GM18951 (cell line): Measurements from ENCODE around the gene ADIPOR2.

ENCODE experiments used
- POLR2A ChIP-seq: IDR thresholded peaks from 4 replicates; pipeline ENCODE4 v1.6.1; 2011; ENCODE audit warnings: mild to moderate bottlenecking; ENCODE audit not compliant: insufficient read length, insufficient read depth; ENCODE audit errors: extremely low read depth
- in situ Hi-C: fragments of 300-500 bp; cut with MboI; formaldehyde crosslinking; loops from one replicate; pipeline ENCODE4 v1.12.0; 2022; ENCODE audit warnings: low sequenced_read_pairs, mixed read lengths, inconsistent platforms; ENCODE audit not compliant: unreplicated experiment

ADIPOR2 gene

DNA sequence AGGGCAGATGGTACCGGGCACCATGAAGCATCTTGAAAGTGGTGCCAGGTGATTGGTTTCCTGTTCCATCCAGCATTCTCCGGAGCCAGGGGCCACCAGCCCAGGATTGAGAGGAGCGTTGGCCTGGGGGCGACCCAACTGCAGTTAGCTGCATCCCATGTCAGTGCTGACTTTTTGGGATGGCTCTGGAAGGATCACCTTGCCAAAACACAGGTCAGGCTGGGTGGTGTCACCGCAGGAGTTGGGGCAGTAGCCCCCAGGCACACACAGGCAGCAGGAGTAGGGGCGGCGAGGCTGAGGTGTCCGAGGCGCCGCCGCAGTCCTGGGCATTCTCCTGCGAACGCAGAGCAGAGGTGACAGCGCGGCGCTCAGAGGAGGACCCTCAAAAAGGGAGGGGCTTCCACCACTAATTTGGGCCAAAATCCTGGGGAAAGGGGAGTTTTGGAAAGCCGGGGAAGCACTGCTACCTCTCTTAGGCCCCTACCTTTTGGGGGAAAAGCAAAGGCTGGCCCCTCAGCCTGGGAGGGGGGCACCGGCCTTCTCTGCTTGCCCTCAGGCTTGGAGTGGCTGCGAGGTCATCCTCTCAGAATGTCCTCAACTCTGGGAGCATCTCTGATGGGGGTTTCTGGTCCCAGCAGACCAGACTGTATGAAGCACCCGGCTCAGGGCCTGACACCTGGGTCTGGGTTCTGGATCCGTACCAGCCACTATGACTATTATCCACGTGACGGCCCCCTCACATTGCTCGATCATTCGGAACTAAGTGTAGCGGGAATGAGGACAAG is 102.7 kb downstream of the ADIPOR2 start:
- in situ Hi-C loops: loop anchor here (5.0 kb wide), 2 partner anchors 144 to 146 kb away; no protein-coding TSS in a partner anchor
- TF ChIP-seq POLR2A: no peak

DNA sequence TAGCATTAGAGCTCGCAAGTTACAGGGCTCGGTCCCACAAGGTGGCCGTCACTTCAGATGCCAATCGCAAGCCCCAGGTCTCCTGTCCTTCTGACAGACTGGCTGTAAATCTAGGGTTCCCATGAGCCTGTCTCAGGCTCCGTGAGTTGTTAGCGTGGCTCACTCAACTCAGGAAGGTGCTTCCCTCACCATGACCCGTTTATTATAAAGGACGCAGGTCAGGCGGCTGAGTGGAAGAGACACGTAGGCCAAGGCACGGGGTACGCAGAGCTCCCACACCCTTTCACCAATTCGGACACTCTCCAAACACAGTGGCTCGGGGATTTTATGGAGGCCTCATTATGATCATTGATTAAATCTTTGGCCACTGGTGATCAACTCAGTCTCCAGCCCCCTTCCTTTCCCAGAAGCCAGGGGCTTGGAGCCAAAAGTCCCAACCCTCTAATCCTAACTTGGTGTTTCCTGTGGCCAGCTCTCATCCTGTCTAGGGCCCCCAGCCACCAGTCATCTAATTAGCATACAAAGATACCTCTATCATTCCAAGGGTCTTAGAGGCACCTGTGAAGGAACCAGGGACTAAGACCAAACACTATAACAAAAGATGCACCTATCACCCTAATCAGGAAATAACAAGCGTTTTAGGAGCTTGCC is 103.7 kb downstream of the ADIPOR2 start:
- TF ChIP-seq POLR2A: no peak
- in situ Hi-C loops: loop anchor here (5.0 kb wide), 2 partner anchors 143 to 147 kb away; no protein-coding TSS in a partner anchor

DNA sequence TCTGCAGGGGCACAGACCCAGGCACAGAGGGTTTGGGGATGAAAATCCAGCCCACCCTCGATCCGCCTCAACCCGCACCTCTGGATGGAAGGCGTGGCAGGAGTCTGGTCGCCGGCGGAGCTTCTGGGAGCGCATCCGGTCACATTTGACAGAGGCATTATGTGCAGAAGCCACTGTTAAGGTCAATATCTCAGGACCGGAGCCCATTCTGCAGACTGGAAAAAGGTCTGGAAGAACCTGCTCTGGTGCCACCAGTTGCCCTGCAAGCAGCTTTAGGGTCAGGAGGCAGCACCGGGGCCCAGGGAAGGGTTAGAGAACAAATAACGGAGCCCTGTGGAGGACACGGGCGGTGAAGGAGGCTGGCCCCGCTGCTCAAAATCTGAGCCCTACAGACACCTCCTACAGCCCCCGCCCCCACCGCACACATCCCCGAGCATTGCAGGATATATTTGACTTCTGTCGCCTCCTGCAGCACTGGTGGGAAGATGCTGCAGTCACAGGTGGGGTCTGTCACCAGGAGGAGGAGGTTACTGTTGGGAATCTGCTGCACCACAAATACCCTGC is 104.4 kb downstream of the ADIPOR2 start:
- no peak for TF ChIP-seq POLR2A
- in situ Hi-C loops: no loop called here

DNA sequence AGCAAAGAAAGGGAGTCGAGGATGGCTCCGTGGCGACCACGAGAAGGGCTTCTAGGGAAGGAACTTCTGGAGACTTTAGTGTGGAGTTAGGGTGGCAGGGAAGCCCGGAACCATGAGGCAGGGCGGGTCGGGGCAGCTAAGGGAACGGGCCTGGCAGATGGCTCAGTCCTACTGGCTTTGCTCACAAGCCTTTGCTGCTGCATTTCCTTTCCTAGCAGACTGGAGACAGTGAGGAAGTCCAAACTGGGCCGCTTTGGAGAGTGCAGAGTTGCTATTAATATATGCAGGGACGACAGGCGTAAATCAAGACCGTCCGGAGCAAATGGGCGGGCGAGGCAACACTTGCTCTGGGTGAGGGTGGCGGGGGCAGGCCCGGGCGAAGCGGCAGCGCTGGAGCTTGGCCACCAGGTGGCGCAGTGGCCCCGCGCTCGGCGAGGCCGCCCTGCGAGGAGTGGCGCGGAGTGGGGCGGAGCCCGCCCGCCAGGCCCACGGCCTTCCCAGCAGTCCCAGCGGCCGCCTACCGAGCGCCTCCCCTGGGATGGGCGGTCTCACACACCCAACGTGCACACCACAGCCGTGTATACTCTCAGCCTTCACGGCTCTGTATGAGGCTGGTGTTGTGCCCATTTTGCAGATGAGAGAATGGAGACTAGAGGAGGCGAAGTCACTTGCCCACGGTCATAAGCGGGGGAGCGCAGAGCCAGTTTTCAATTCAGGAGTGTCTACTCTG is 105.1 kb downstream of the ADIPOR2 start:
- TF ChIP-seq POLR2A: peak; percentile 91
- in situ Hi-C loops: no loop called here

DNA sequence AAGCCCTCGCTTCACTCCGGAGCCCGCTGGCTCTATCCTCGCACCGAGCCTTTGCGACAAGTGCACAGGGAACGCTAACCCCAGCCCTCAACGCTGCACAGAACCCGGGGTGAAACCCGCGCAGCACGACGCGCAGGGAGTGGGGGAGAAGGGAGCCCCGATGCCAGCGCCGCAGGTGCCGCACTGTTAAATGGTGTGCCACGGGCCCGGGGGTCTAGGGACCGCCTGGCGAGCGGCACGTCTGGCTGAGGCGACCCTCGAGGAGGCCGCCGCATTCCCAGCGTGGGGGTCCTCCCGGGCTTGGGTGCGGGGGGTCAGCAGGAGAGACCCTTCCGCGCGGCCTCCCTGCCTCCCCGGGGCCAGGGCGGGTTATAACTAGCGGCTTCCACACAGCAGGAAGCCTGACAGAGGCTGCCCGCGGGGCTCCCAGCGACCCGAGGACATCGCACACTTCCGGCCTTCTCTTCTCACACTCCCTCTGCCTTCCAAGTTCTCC is 105.7 kb downstream of the ADIPOR2 start:
- TF ChIP-seq POLR2A: no peak
- in situ Hi-C loops: no loop called here

DNA sequence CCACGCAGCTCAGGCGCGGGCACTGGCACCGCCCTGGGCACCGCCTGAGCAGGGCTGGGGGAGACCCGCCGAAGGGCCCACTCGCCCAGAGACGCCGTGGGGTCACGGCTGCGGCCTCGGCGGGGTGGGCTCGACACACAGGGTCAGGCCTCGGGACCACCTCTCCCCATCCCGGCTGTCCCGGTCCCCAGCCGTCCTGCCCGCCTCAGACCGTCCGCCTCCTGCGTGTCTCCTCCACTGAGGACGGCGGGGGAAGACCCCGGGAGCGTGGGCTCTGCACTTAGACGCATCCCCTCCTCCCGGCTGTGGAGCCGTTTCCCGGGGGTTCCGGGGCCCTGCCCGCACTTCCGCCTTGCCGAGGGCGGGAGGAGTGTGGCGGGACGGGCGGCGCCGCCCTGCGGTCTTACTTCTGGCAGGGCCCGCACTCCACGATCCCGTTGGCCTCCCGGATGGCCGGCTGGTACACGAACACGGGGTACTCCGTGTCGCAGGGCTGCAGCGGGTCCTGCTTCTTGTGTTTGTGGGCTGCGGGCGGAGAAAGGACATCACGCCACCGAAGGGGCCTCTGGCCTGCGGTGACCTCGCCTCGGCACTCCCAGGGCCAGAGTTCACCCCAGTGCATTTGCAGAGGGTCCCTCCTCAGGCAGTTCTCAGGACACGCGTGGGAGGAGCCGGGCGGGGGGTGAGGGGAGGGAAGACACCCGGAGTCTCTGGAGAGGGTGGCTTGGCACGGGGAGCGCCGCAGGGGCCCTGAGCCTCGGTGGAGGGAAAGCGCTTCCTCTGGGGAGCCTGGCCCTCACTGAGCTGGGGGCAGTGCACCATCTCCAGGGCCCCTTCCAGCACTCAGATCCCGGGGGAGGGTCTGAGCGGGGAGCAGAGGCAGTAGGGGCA is 106.4 kb downstream of the ADIPOR2 start:
- in situ Hi-C loops: no loop called here
- peak; percentile 64 for TF ChIP-seq POLR2A

DNA sequence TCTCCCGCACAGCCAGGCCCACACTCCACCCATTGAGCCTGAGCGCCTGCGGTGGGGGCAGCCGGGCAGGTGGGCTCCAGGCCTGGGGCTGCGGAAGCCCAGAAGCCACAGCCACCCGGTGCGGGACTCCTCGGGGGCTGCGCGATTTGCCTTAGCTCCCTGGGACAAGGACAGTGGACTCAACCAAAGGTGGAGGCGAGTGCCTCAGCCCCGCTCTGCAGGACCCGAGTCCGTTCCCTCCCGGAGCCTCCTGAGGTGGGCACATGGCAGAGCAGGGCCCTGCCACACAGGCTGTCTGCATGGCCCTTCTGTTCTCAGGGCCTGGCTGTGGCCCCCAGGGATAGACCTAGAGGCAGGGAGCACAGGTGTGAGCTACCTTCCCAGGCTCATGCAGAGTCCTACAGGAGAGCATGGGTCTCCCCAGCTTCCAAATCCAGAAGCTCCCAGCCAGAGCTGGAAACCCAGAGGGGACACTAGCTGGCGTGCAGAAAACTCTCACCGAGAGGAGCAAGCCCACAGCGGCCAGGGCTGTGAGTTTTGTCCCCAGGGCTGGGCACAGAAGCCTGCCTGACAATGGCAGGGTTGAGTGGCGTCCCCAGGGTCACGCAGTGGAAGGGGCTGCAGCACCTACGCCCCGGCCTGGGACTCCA is 107.2 kb downstream of the ADIPOR2 start:
- in situ Hi-C loops: no loop called here
- no peak for TF ChIP-seq POLR2A

DNA sequence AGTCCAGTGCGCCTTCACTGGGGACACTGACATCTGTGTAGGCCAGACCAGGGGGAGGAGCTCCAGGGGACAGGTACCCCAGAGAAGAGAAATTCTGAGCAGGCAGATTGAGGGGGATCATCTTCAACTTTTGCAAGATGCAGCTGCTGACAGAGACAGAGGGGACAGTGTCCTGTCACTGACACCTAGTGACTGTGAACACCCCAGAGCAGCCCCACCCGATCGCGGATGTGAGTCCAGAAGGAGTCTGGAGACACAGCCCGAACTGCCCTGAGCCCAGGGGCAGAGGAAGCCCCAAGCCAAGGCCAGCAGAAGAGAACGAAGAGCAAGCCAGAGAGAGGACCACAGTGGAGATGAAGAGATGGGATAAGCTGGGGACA is 107.8 kb downstream of the ADIPOR2 start:
- in situ Hi-C loops: no loop called here
- no peak for TF ChIP-seq POLR2A

DNA sequence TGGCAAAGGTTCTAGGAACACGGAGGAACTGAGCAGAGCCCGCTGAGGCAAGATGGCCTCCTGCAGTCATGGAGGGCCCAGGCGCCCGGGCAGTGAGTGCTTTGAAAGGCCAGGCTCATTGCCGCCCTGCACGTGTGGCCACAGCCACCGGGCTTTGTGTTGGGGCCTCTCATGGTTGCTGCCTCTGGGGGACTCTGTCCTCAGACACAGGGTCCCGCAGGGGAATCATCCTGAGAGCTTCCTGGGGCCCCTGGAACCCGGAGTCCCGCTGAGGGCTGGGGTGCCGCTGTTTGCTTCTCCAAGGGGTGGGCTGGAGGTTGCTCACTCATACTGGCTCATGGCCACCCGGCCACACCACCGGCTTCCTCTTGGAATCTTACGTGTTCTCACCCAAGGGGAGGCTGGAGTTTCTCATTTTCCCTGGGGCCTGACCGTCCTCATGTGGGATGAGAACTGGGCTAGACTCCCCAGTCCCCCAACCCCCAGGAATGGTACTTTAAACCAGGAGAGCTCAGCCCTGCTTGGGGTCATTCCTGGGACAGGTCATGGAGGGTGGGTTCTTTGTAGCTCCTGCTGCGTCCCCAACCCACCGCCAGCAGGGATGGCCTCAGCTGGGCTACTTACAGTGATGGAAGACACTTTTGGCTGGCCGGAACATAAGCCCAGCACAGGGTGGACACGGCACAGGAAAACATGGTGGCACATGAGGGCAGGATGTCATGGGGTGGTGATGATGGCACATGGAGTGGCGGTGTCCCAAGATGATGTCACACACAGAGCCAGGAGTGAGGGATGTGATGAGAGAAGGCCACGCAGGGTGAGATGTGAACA is 108.4 kb downstream of the ADIPOR2 start:
- in situ Hi-C loops: no loop called here
- no peak for TF ChIP-seq POLR2A

DNA sequence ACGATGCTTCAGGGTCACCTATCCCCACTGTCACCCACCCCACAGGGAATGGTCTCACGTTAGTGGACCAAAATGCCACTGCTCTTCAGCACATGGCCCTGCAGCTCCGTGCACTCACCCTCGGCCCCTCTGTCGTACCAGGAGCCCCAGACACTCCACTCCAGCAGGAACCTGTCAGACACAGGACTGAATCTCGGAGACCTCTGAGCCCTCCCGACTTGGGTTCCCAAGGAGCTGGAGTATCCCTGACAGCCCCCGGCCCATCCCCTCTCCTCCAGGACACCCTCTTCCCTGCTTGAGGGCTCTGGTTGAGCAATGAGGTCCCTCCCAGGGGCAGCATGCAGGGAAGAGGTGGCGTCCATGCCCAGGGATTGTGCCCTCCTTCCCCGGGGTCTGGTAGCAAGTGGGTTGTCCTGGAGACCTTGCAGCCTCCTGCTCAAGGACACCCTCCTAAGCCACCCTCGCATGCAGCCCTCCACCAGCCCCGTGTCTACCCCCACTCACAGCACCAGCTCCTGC is 109.1 kb downstream of the ADIPOR2 start:
- TF ChIP-seq POLR2A: no peak
- in situ Hi-C loops: loop anchor here (25.0 kb wide), 1 partner anchor 512 kb away; no protein-coding TSS in a partner anchor
